C4-2B (cell line): ENCODE results near the gene NMBR.

ENCODE experiments used
- CTCF ChIP-seq: fragments of 450-650 bp; conservative IDR thresholded peaks from 2 replicates; pipeline ENCODE4 v1.5.1; 2017; ENCODE audit warnings: mild to moderate bottlenecking
- ZFX ChIP-seq: fragments of 450-650 bp; IDR thresholded peaks from 2 replicates; pipeline ENCODE4 v1.6.1; 2017

- TF ChIP-seq CTCF, result no peak
- TF ChIP-seq ZFX, result no peak
These were observed 28.6 kb downstream of the NMBR start for GRCh38 chr6:142118328-142118727.
